Left hindlimb (tissue), 1 donor: ENCODE data around the gene DUSP22.

Experiments used
- DNase-seq: peaks from one replicate; pipeline ENCODE4 v3.0.0-alpha.2; 2018

DUSP22 gene

GRCh38 chr6:297571-298232 is 5.4 kb downstream of the DUSP22 start:
- no peak for DNase-seq

- no peak for DNase-seq
These were observed 6.2 kb downstream of the DUSP22 start for GRCh38 chr6:298233-299103.

- no peak for DNase-seq
These were observed 7.1 kb downstream of the DUSP22 start for GRCh38 chr6:299104-299980.

- DNase-seq, result no peak
These were observed 7.7 kb downstream of the DUSP22 start for GRCh38 chr6:300026-300425.

- DNase-seq, result no peak
These were observed 8.4 kb downstream of the DUSP22 start for GRCh38 chr6:300494-301198.

- no peak for DNase-seq
These were observed 9.2 kb downstream of the DUSP22 start for GRCh38 chr6:301526-301925.

GRCh38 chr6:301929-302705 is 9.8 kb downstream of the DUSP22 start:
- no peak for DNase-seq

- DNase-seq, result no peak
These were observed 10.5 kb downstream of the DUSP22 start for GRCh38 chr6:302760-303159.

GRCh38 chr6:303263-303662 is 11.0 kb downstream of the DUSP22 start:
- DNase-seq, result no peak

GRCh38 chr6:303948-304558 is 11.8 kb downstream of the DUSP22 start:
- DNase-seq, result no peak

GRCh38 chr6:304833-305370 is 12.6 kb downstream of the DUSP22 start:
- DNase-seq, result no peak

- DNase-seq, result no peak
These were observed 13.3 kb downstream of the DUSP22 start for GRCh38 chr6:305371-306206.

GRCh38 chr6:306641-307061 is 14.4 kb downstream of the DUSP22 start:
- no peak for DNase-seq

- no peak for DNase-seq
These were observed 15.0 kb downstream of the DUSP22 start for GRCh38 chr6:307065-307814.

- DNase-seq, result no peak
These were observed 15.6 kb downstream of the DUSP22 start for GRCh38 chr6:307874-308273.

GRCh38 chr6:308307-308706 is 16.0 kb downstream of the DUSP22 start:
- DNase-seq, result no peak

- no peak for DNase-seq
These were observed 16.5 kb downstream of the DUSP22 start for GRCh38 chr6:308768-309167.

GRCh38 chr6:309947-310346 is 17.7 kb downstream of the DUSP22 start:
- DNase-seq, result no peak

- no peak for DNase-seq
These were observed 18.4 kb downstream of the DUSP22 start for GRCh38 chr6:310671-311070.
